Measurements from ENCODE around the gene TRIM14.
A peak's percentile ranks its signal among the peaks of the same experiment; 100 is the strongest.
"Not testable (repeated sequence)": the region's sequence is repeated elsewhere in the genome, so short reads cannot be mapped to it uniquely, and the experiment has no call there.

The TRIM14 gene

GRCh38 chr9:98054376-98054951 is 64.6 kb downstream of the TRIM14 start:
- no peak for FAIRE-seq
- DNase-seq (ENCODE audit: insufficient read length, low spot score): no peak

- DNase-seq (ENCODE audit: insufficient read length, low spot score) (no peak), FAIRE-seq (no peak)
Observed at GRCh38 chr9:98050351-98050750, 68.7 kb downstream of the TRIM14 start.

- no peak for FAIRE-seq
- DNase-seq (ENCODE audit: insufficient read length, low spot score): no peak
Observed at GRCh38 chr9:98049288-98050072, 69.5 kb downstream of the TRIM14 start.

- DNase-seq (ENCODE audit: insufficient read length, low spot score) (no peak), FAIRE-seq (no peak)
Observed at GRCh38 chr9:98047002-98047401, 72.0 kb downstream of the TRIM14 start.

DNA sequence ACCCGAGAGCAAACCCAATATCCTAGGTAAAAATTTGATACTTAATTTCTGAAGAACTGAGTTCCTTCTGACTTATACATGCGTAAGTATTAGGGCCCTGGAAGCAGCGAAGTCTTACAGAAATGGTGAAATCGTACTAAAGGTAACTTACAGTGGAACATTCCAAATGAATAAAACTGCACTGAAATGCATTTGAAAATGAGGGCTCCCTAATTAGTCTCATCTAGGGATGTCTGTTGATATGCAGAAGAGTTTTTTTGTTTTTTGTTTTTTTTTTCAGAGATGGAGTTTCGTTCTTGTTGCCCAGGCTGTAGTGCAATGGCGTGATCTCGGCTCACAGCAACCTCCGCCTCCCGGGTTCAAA is 72.9 kb downstream of the TRIM14 start:
- no peak for FAIRE-seq
- no peak for DNase-seq (ENCODE audit: insufficient read length, low spot score)

DNA sequence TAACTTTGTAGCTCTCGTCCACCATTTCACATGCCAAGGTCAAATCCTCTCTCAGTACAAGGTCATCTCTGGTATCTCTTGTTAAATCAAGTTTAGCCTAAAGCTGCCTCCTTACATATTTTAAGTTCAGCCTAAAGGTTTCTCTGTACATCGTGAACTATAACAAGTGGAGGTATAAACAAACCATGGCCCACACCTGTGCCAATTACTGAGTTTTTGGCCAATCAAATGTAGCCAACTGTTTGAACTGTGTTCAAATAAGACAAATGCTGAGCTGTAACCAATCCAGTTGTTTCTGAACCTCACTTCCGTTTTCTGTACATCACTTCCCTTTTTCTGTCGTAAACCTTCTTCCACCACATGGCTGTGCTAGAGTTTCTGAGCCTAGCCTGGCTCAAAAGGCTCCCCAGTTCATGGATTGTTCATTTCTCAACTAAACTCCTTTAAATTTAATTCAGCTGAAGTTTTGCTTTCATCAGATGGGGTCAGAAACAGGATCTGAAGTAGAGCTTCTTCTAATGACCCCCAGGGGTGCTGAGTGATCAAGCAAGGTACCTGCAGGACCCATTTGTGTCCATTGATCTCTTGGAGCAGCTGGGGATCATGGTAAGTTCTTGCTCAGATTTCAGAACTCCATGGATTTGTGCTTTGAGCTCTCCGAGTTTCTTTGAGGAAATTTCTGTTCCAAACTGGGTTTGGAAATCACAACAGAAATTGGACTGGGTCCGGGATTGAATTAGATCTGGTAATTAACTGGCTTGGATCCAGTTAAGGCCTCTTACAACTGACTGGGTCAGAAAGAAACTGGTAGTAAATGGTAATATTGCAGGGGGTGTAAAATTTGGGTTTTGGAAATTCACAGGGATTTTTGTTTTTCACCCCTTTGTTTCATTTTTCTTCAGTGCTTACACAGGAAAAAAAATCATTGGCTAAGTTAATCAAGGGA is 73.5 kb downstream of the TRIM14 start:
- FAIRE-seq: no peak
- no peak for DNase-seq (ENCODE audit: insufficient read length, low spot score)

DNA sequence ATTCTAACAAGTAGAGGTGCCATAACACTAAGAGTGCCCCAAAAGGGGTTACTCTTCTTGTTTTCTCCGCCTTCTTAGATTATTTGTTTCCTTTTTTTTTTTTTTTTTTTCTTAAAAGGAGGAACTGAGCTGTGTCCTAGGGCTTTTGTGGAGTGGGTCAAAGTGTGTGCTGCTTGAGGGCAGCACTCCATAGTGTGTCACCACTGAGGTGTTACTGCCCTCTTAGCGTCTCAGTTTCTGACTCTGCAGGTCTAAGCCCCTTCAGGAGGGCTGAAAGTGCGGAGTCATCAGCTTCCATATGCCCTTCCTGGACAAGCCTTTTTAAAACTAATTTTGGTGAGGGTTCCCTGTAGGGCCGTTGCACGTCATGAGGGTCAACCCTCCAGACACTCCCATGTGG is 75.1 kb downstream of the TRIM14 start:
- no peak for DNase-seq (ENCODE audit: insufficient read length, low spot score)
- FAIRE-seq: no peak

DNA sequence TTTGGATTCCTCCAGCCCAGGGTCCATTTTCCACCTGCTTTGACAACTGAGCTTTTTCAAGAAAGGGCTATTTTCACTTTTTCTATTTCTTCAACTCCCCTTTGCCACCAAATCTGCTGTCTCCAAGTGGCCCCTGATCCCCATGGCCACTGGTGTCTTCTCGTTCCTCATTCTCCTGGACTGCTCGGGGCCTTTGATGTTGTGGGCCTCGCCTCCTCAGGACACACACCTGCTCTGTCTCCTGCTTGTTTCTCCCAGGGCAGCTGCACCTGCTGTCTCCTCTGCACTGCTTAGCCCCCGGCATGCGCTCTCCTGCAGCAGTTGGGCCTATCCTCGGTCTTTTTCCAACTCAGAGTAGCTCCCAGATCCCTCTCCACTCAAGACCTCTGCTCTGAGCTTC is 78.8 kb downstream of the TRIM14 start:
- DNase-seq (ENCODE audit: insufficient read length, low spot score) (no peak), FAIRE-seq (no peak)

- DNase-seq (ENCODE audit: insufficient read length, low spot score): no peak
- FAIRE-seq: no peak
Observed at GRCh38 chr9:98039607-98040017, 79.4 kb downstream of the TRIM14 start.

- DNase-seq (ENCODE audit: insufficient read length, low spot score) (no peak), FAIRE-seq (no peak)
Observed at GRCh38 chr9:98038958-98039357, 80.1 kb downstream of the TRIM14 start.

GRCh38 chr9:98037357-98037756 is 81.7 kb downstream of the TRIM14 start:
- FAIRE-seq (no peak), DNase-seq (ENCODE audit: insufficient read length, low spot score) (no peak)

DNA sequence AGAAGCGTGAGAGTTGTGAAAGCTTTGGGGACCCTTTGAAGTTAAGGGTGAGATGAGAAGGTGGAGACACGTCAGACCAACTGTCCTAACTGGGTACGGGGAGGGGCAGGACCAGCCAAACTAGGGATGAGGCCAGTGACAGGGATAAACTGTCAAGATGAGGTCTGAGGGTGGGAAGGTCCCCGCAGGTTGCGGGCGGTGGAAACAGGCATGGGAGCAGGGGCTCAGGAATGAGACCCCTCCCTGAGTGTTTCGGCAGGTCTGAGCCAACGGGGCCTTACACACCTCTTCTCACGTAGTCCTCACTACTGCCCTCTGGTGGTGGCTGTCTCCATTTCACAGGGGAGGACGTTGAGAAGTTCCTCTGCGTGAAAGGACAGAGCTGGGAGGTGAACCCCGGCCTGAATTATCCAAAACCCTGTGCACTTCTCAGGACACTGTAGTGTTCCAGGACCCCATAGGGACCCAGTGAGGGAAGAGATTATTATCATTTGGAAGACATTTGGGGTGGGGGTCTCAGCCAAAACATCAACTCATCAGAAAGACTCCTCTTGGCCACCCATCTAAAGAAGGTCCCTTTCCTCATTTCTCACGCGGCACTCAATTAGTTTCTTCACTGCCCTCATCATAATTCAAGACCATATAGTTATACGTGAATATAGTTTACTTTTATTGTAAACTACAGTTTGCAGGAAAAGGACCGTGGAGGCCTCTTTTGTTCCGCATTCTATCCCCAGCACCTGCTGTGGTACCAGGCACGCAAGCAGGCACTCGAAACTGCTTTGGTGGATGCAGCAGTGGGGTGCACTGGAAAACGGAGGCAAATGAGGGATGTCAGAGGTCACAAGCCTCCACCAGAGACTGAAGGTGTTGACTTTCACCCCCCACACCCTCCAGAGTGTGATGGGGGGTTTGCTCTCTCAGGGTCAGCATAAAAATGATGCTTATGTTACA is 84.2 kb downstream of the TRIM14 start:
- peak; percentile 42 for DNase-seq (ENCODE audit: insufficient read length, low spot score)
- no peak for FAIRE-seq

DNA sequence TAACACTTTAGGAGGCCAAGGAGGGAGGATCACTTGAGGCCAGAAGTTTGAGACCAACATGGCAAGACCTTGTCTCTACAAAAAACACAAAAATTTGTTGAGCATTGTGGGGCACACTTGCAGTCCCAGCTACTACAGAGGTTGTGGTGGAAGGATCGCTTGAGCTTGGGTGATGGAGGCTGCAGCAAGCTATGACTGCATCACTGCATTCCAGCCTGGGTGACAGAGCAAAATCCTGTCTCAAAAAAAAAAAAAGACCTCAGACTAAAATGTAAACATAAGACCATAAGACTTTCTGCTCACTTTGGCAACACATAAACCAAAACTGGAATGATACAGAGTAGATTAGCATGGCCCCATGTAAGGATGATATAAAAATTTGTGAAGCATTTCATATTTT is 87.1 kb downstream of the TRIM14 start:
- DNase-seq (ENCODE audit: insufficient read length, low spot score) (no peak), FAIRE-seq (no peak)

DNA sequence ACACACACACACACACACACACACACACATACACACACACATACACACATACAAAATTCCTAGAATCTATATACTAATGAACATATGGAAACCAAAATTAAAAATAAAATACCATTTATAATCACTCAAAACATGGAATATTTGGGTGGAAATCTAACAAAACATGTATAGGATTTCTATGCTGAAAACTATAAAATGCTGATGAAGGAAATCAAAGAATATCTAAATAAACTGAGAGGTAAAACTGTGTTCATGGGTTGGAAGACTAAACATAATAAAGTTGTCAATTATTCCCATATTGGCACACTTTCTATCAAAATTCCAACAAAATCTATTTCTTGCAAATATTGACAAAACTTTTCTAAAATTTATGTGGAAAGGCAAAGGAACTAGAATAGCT is 87.9 kb downstream of the TRIM14 start:
- DNase-seq (ENCODE audit: insufficient read length, low spot score) (no peak), FAIRE-seq (no peak)

DNA sequence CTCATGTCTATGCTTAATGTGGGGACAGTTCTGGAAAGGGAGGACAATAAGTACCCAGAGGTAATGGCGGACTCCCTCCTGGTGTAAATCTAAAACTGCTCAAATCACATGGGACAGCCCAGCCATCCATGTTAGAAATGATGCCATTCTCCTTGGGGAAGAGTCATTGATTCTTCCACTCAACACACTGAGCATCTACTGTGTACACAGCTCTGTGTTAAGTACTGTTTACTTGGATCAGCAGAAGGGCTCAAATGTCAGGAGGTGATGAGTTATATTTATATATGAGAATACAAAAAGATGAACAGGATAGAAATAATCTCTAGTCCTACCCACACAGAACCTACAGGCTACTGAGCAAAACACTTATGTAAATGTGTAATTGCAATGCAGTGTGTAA is 94.3 kb downstream of the TRIM14 start:
- no peak for FAIRE-seq
- no peak for DNase-seq (ENCODE audit: insufficient read length, low spot score)

DNA sequence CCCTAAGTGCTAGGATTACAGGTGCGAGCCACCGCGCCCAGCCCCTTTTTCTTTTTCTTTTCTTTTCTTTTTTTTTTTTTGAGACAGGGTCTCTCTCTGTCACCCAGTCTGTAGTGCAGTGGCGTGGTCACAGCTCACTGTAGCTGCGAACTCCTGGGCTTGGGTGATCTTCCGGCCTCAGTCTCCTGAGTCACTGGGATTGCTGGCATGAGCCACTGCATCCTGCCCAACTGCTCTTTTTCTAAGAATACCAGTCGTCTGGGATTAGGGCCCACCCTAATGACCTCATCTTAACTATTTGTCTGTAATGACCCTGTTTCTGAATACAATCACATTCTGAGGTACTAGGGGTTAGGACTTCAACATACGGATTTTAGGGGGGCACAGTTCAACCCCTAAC is 96.6 kb downstream of the TRIM14 start:
- DNase-seq (ENCODE audit: insufficient read length, low spot score) (no peak), FAIRE-seq (no peak)

- no peak for DNase-seq (ENCODE audit: insufficient read length, low spot score)
- FAIRE-seq: no peak
Observed at GRCh38 chr9:98021306-98022040, 97.5 kb downstream of the TRIM14 start.

GRCh38 chr9:98020476-98021145 is 98.4 kb downstream of the TRIM14 start:
- FAIRE-seq (no peak), DNase-seq (ENCODE audit: insufficient read length, low spot score) (no peak)

- not testable (repeated sequence) for DNase-seq (ENCODE audit: insufficient read length, low spot score); FAIRE-seq
Observed at GRCh38 chr9:98019869-98020268, 99.2 kb downstream of the TRIM14 start.
